22Rv1 (cell line): Measurements from ENCODE around the gene ZDHHC6.
"Not testable (repeated sequence)": the region's sequence is repeated elsewhere in the genome, so short reads cannot be mapped to it uniquely, and the experiment has no call there.

Experiments
- H3K27ac ChIP-seq: fragments of 450-650 bp; 2 replicates; pipeline ENCODE4 v1.5.1; 2017
- ZFX ChIP-seq: fragments of 450-650 bp; IDR thresholded peaks from 2 replicates; pipeline ENCODE4 v1.6.1; 2017; ENCODE audit warnings: antibody characterized with exemption, borderline replicate concordance
- TF ChIP-seq, protein P1 (sequence below): fragments of 450-650 bp; IDR thresholded peaks from 2 replicates; pipeline ENCODE4 v1.5.1; 2017; ENCODE audit warnings: mild to moderate bottlenecking

ZDHHC6 gene

DNA sequence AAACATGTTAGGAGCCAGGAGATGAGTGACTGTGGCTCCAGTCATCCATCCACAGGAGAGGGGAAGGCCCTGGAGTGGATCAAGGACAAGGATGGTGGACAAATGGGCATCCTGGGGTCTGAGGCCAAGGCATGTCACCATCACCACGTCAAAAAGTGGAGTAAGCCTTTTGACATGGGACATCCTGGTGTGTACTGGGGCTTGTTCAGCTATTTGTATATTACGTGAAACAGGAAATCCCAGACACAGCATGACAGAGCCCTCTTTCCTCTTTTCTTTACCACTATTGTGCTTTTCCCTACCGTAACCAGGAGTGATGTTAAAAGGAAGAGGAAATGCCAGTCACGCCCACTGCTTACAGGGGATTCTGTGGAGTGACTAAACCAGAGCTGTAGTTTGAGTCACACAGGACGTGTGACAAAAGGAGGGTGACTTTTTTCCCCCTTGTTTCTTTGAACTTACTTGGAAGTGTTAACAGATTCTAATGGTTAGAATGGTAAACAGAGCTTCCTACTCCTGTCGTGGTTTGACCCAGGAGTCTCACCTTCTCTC lies 57.4 kb downstream of the ZDHHC6 start:
- no peak for TF ChIP-seq ZFX
- TF ChIP-seq, protein P1, sequence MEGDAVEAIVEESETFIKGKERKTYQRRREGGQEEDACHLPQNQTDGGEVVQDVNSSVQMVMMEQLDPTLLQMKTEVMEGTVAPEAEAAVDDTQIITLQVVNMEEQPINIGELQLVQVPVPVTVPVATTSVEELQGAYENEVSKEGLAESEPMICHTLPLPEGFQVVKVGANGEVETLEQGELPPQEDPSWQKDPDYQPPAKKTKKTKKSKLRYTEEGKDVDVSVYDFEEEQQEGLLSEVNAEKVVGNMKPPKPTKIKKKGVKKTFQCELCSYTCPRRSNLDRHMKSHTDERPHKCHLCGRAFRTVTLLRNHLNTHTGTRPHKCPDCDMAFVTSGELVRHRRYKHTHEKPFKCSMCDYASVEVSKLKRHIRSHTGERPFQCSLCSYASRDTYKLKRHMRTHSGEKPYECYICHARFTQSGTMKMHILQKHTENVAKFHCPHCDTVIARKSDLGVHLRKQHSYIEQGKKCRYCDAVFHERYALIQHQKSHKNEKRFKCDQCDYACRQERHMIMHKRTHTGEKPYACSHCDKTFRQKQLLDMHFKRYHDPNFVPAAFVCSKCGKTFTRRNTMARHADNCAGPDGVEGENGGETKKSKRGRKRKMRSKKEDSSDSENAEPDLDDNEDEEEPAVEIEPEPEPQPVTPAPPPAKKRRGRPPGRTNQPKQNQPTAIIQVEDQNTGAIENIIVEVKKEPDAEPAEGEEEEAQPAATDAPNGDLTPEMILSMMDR: no peak
- no peak overlapping the region for H3K27ac ChIP-seq

DNA sequence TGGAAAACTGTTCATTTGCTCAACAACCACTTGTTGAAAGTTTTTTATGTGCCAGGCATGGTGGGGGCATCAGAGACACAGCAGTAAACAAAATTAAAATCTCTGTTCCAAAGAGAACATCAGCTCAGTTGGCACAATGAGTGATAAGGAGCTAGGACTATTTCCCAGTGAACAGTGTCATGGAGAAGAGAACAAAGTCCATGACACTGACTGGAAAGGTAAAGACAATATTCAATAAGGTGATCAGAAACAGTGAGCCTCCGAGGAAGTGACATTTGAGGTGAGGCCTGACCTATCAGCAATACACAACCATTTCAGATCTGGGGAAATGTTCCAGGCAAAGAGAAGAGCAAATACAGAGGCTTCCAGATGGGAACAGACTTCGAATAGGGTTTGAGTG lies 58.2 kb downstream of the ZDHHC6 start:
- TF ChIP-seq, protein P1: no peak
- no peak for TF ChIP-seq ZFX
- H3K27ac ChIP-seq: no peak overlapping the region

DNA sequence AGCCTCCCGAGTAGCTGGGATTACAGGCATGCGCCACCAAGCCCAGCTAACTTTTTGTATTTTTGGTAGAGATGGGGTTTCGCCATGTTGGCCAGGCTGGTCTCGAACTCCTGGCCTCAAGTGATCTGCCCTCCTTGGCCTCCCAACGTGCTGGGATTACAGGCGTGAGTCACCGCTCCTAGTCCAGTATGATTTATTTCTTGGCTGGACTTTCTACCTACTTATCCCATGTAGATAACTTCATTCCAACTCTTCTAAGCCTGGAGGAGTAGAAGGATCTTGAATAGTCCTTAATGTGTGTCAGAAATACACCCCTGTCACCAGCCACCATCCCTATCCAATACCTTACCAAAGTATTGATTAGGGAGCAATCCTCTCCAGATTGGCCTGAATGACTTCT lies 58.7 kb downstream of the ZDHHC6 start:
- not testable (repeated sequence) for H3K27ac ChIP-seq

DNA sequence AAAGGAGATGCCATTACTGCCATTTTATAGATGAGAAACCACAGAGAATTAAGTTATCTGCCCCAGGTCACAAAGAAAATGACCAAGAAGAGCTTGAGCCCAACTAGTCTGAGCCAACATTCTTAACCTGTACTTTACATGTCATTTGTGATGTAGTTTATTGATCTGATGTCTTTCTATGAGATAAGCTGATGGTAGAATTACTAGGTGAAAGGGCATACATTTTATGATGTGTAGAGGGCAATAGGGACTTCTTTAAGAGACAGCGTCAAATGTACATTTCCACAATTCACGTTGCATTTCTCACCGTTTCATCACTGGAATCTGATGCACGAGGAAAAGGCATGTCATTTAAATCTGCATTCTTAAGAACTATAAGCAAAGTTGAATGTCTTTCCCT lies 61.5 kb downstream of the ZDHHC6 start:
- no peak overlapping the region for H3K27ac ChIP-seq
- TF ChIP-seq ZFX: no peak
- TF ChIP-seq, protein P1: no peak

DNA sequence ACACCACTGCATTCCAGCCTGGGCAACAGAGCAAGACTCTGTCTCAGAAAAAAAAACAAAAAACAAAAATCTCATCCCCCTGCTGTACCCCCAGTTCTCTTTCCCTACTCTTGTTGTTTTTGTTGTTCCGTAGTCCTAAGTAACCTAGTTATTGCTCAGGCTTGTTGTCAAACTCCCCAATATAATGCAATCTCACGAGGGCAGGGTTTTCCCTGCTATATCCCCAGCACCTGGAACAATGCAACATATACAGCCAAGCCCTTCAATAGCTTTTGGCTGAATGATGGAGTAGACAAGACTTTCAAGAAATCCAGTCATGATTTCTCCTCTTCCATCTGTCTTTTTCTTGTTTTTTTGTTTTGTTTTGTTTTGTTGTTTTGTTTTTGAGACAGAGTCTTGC lies 62.6 kb downstream of the ZDHHC6 start:
- no peak overlapping the region for H3K27ac ChIP-seq
- TF ChIP-seq ZFX: no peak
- TF ChIP-seq, protein P1: no peak

DNA sequence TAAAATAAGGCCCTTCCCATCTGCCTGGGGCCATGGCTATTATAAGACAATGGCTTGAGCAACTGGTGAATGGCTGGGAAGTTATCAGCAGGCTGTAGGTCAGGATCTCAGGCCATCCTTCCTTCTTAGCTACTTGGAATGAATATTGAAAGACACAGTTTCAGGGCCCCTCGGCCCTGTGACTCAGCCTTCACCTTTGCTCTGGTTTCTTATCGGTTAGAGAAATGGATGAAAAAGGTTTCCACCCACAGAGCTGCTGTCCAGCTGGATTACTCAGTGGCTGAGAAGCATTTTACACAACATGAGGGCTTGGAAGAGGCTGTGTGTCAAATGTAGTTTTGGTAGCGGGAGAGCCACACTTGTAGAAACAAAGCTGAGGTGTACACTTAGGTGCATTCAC lies 63.4 kb downstream of the ZDHHC6 start:
- no peak overlapping the region for H3K27ac ChIP-seq
- TF ChIP-seq, protein P1: no peak
- no peak for TF ChIP-seq ZFX

DNA sequence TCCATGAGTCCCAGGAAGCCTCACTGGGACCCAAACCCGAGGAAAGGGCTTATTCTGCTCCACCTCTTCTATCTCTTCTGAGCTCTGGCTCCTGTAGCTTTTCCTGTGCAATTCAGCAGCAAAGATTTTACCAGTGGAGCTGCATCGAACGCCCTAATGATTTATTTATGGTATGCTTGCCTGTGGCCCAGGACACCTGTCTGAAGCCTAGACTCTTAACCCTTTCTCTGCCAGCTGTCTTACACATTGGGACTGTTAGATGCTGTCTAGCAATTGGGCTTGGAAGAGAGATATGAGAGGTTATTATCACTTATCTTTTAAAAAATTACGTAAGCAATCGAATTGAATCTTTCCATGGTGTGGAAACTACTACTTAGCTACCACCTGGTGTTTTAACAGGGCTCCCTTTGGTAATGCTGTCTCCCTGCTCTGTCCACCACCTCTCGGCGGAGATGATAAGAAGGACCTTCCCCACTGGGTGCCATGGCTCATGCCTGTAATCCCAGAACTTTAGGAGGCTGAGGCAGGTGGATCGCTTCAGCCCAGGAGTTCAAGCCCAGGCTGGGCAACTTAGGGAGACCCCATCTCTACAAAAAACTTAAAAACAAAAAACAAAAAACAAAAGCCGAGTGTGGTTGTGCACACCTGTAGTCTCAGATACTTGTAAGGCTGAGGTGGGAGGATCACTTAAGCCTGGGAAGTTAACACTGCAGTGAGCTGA lies 64.0 kb downstream of the ZDHHC6 start:
- H3K27ac ChIP-seq: no peak overlapping the region
- TF ChIP-seq ZFX: no peak
- TF ChIP-seq, protein P1: no peak
